GM12873 (cell line): ENCODE results near the gene RUSC1.

Source experiments
- CTCF ChIP-seq: IDR thresholded peaks from 2 replicates; pipeline ENCODE4 v1.5.1; 2012; ENCODE audit warnings: low read depth, mild to moderate bottlenecking, moderate library complexity, low read length, control low read depth; ENCODE audit not compliant: insufficient read depth; ENCODE audit errors: missing control alignments

Gene RUSC1

GRCh38 chr1:155278689-155279160 lies 42.0 kb upstream of the RUSC1 start:
- TF ChIP-seq CTCF: no peak

- TF ChIP-seq CTCF: no peak
Measured at GRCh38 chr1:155279268-155279667, 41.4 kb upstream of the RUSC1 start.

GRCh38 chr1:155282488-155283091 lies 38.1 kb upstream of the RUSC1 start:
- TF ChIP-seq CTCF: no peak

GRCh38 chr1:155284476-155284875 lies 36.2 kb upstream of the RUSC1 start:
- TF ChIP-seq CTCF: no peak

- TF ChIP-seq CTCF: no peak
Measured at GRCh38 chr1:155285063-155285462, 35.6 kb upstream of the RUSC1 start.

GRCh38 chr1:155285631-155286044 lies 35.1 kb upstream of the RUSC1 start:
- TF ChIP-seq CTCF: no peak

- no peak for TF ChIP-seq CTCF
Measured at GRCh38 chr1:155286544-155286943, 34.1 kb upstream of the RUSC1 start.
